Neural cell (in vitro differentiated cells): ENCODE results near the gene TMCC2.

Experiments
- EP300 ChIP-seq: fragments of 450-650 bp; conservative IDR thresholded peaks from 2 replicates; pipeline ENCODE4 v1.6.1; 2014; ENCODE audit warnings: antibody characterized with exemption, mild to moderate bottlenecking, moderate library complexity; ENCODE audit not compliant: poor library complexity, severe bottlenecking
- POLR2AphosphoS5 ChIP-seq: IDR thresholded peaks from 2 replicates; pipeline ENCODE4 v1.6.1; 2012

- TF ChIP-seq EP300 (no peak), POLR2AphosphoS5 (no peak)
These were observed 76.4 kb downstream of the TMCC2 start for GRCh38 chr1:205304046-205304694.
